GM20431 (cell line): ENCODE measurements around the gene RNF166.

Experiments used
- in situ Hi-C: fragments of 300-500 bp; cut with MseI, MboI; formaldehyde crosslinking; loops from one replicate; pipeline ENCODE4 v1.15.0; 2020; ENCODE audit warnings: low sequenced_read_pairs; ENCODE audit not compliant: unreplicated experiment

RNF166 gene

GRCh38 chr16:88725609-88726407 lies 19.6 kb upstream of the RNF166 start:
- in situ Hi-C loops, result no loop called here

GRCh38 chr16:88724855-88725555 lies 18.8 kb upstream of the RNF166 start:
- in situ Hi-C loops, result no loop called here

GRCh38 chr16:88723911-88724310 lies 17.7 kb upstream of the RNF166 start:
- in situ Hi-C loops, result no loop called here

GRCh38 chr16:88723507-88723887 lies 17.3 kb upstream of the RNF166 start:
- in situ Hi-C loops, result no loop called here

- in situ Hi-C loops, result no loop called here
Observed at GRCh38 chr16:88722784-88723506, 16.7 kb upstream of the RNF166 start.

GRCh38 chr16:88721815-88722755 lies 15.9 kb upstream of the RNF166 start:
- in situ Hi-C loops, result no loop called here

GRCh38 chr16:88721236-88721635 lies 15.0 kb upstream of the RNF166 start:
- in situ Hi-C loops, result no loop called here

- in situ Hi-C loops, result no loop called here
Observed at GRCh38 chr16:88720396-88720970, 14.3 kb upstream of the RNF166 start.

- in situ Hi-C loops, result no loop called here
Observed at GRCh38 chr16:88719933-88720296, 13.7 kb upstream of the RNF166 start.

GRCh38 chr16:88719267-88719932 lies 13.2 kb upstream of the RNF166 start:
- in situ Hi-C loops, result no loop called here

GRCh38 chr16:88718178-88718577 lies 12.0 kb upstream of the RNF166 start:
- in situ Hi-C loops, result no loop called here

- in situ Hi-C loops, result no loop called here
Observed at GRCh38 chr16:88716601-88717001, 10.4 kb upstream of the RNF166 start.

- in situ Hi-C loops, result no loop called here
Observed at GRCh38 chr16:88716201-88716600, 10.0 kb upstream of the RNF166 start.

- in situ Hi-C loops, result no loop called here
Observed at GRCh38 chr16:88715312-88716190, 9.3 kb upstream of the RNF166 start.

GRCh38 chr16:88714420-88715302 lies 8.5 kb upstream of the RNF166 start:
- in situ Hi-C loops, result no loop called here

- in situ Hi-C loops, result no loop called here
Observed at GRCh38 chr16:88713568-88714419, 7.6 kb upstream of the RNF166 start.
